Activated CD4-positive, alpha-beta T cell treated with anti-CD3 and anti-CD28 coated beads, Interleukin-2, amount 10 ng/mL, durations not matched to agents 7 days and 5 days (primary cell): Measurements from ENCODE around the gene CRB1. TPM values are rescaled to one million over a fixed set of nuclear protein-coding genes. Genes with fewer than 3 reads are reported as not detected.

Experiments
- CTCF ChIA-PET: fragments of 350-600 bp; sonication (Branson Sonifier 250); formaldehyde crosslinking; loops from one replicate; lab custom pipeline; 2021; ENCODE audit warnings: antibody characterized with exemption; lab: Charles Lee
- POLR2A ChIA-PET: fragments of 350-600 bp; sonication (Branson Sonifier 250); formaldehyde crosslinking; loops from one replicate; lab custom pipeline; 2021; ENCODE audit warnings: antibody characterized with exemption; lab: Charles Lee
- DNase-seq: peaks from one replicate; pipeline ENCODE4 v3.0.0-alpha.2; 2020
- H3K27ac Mint-ChIP-seq: one replicate; pipeline ENCODE4 v1.8.0; 2021; ENCODE audit warnings: mild to moderate bottlenecking, moderate library complexity, mixed read lengths
- H3K27me3 Mint-ChIP-seq: one replicate; pipeline ENCODE4 v1.8.0; 2021; ENCODE audit warnings: mixed read lengths
- H3K36me3 Mint-ChIP-seq: one replicate; pipeline ENCODE4 v1.8.0; 2021; ENCODE audit warnings: low read depth, mixed read lengths
- H3K4me1 Mint-ChIP-seq: one replicate; pipeline ENCODE4 v1.8.0; 2021; ENCODE audit warnings: mixed read lengths
- H3K4me3 Mint-ChIP-seq: one replicate; pipeline ENCODE4 v1.8.0; 2021; ENCODE audit warnings: mild to moderate bottlenecking, moderate library complexity, mixed read lengths
- H3K9me3 Mint-ChIP-seq: one replicate; pipeline ENCODE4 v1.8.0; 2021; ENCODE audit warnings: mixed read lengths
- total RNA-seq, 2 experiments: library from RNA; stranded (reverse); gene quantifications; one replicate each; pipeline ENCODE4 v1.2.3, GENCODE V29; 2021

The CRB1 gene
- total RNA-seq, 2 experiments from 2014 or later: 0.06 TPM; not detected in 1

GRCh38 chr1:197464044-197464443 lies 196.0 kb downstream of the CRB1 start:
- no peak overlapping the region for H3K27ac Mint-ChIP-seq
- no peaks in the 10 kb centered on the region for H3K27me3 Mint-ChIP-seq
- H3K9me3 Mint-ChIP-seq: no peaks in the 10 kb centered on the region
- H3K4me3 Mint-ChIP-seq: no peak overlapping the region
- ChIA-PET CTCF (no interaction called here), POLR2A (no interaction called here)
- H3K4me1 Mint-ChIP-seq: no peaks in the 10 kb centered on the region
- no peak for DNase-seq
- H3K36me3 Mint-ChIP-seq: no peaks in the 10 kb centered on the region

DNA sequence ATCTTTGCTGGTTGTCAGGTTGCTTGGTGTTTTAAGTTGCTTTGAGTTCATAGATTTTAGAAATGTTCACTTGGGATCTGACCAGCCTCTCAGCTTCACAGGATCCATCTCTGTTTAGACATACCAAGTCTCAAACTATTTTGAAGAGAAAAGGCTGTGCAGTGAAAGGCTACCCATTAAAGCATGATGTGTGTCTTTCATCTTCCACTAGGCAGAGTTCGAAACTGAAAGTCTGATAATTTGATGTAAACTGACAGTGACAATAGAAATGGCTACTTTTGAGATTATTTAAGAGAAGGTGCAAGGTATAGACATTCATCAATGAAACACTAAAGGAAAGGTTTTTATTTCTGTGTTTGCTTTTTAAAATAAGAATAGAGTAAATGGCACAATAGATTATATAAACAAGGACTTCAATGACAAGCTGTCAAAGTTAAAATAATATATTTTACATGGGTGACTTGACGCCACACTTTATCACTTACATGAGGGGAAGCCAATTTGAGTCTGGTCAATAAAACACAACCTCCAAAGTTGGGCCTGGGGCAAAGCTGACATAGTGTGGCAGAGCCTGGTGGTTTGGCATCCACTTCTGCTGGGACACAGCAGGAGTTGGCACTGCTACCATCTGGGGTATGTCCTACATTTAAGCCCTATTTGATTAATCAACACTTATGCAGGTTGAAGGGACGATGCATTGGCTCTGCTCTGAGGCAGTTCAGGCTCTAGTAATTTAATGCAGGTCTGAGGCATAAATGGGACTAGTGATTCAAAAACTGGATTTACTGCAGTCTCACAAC lies 197.7 kb downstream of the CRB1 start:
- no peak overlapping the region for H3K27ac Mint-ChIP-seq
- ChIA-PET POLR2A (no interaction called here), CTCF (no interaction called here)
- H3K4me3 Mint-ChIP-seq: no peak overlapping the region
- no peaks in the 10 kb centered on the region for H3K36me3 Mint-ChIP-seq
- no peak for DNase-seq
- H3K4me1 Mint-ChIP-seq: peaks cover 5% of the 10 kb centered on the region
- no peaks in the 10 kb centered on the region for H3K9me3 Mint-ChIP-seq
- H3K27me3 Mint-ChIP-seq: peaks cover 2% of the 10 kb centered on the region

DNA sequence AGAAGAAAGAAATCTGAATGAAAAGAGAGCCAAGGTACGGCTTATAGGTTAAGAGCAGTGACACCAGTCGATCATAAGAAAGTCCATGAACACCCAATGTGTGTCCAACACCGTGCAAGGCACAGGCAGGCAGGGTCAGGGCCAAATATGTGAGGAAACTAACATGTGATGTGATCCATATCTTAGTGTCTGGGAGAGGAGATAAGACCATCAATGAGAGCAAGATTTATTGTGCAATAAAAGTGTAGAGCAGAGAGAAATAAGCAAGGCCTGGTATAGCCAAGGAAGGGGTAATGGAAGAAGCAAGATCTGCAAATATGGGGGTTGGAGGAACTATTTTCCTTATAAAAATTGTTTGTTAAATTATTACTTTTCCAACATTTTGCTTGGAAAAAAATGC lies 198.8 kb downstream of the CRB1 start:
- H3K9me3 Mint-ChIP-seq: no peaks in the 10 kb centered on the region
- CTCF ChIA-PET: no interaction called here
- H3K36me3 Mint-ChIP-seq: no peaks in the 10 kb centered on the region
- H3K27me3 Mint-ChIP-seq: peaks cover 2% of the 10 kb centered on the region
- POLR2A ChIA-PET: no interaction called here
- no peak overlapping the region for H3K4me3 Mint-ChIP-seq
- DNase-seq: no peak
- H3K4me1 Mint-ChIP-seq: peaks cover 5% of the 10 kb centered on the region
- H3K27ac Mint-ChIP-seq: no peak overlapping the region

DNA sequence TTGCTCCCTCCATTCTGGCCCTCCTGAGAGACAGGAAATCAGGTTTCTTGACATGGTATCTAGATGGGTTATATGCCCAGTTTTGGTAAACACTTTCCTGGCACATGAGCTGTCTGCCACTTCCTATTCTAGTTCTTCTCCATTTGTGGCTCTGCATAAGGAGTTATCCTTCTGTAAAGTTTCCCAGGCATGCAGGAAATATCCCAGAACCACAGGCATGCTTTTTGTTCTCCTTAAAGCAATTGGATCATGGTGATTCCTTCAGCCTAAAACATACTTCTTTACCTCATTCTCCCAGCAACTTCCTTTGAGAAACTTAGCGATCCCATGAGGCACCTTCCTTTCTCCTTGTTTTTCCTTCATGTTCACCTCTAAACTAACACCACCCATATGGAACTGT lies 199.8 kb downstream of the CRB1 start:
- POLR2A ChIA-PET: no interaction called here
- no peak for DNase-seq
- Mint-ChIP-seq H3K4me1 (peaks cover 5% of the 10 kb centered on the region), H3K4me3 (no peak overlapping the region), H3K27ac (no peak overlapping the region), H3K9me3 (no peaks in the 10 kb centered on the region), H3K36me3 (no peaks in the 10 kb centered on the region), H3K27me3 (peaks cover 2% of the 10 kb centered on the region)
- CTCF ChIA-PET: no interaction called here

GRCh38 chr1:197468543-197469175 lies 200.6 kb downstream of the CRB1 start:
- CTCF ChIA-PET: no interaction called here

GRCh38 chr1:197469620-197470210 lies 201.7 kb downstream of the CRB1 start:
- Mint-ChIP-seq H3K36me3 (no peaks in the 10 kb centered on the region), H3K27me3 (peaks cover 2% of the 10 kb centered on the region), H3K4me1 (peaks cover 5% of the 10 kb centered on the region), H3K9me3 (no peaks in the 10 kb centered on the region), H3K27ac (no peak overlapping the region), H3K4me3 (no peak overlapping the region)
- ChIA-PET CTCF (interaction anchor here (1.4 kb wide), 1 partner anchor 15 kb away, joined by 3 read pairs; no protein-coding TSS in a partner anchor), POLR2A (interaction anchor here (0.7 kb wide), 1 partner anchor 270 kb away, joined by 3 read pairs; no protein-coding TSS in a partner anchor)
- no peak for DNase-seq

More at GRCh38 chr1:197468543-197469175, 200.6 kb downstream of the CRB1 start:
- no peak overlapping the region for H3K27ac Mint-ChIP-seq
- H3K27me3 Mint-ChIP-seq: peaks cover 2% of the 10 kb centered on the region
- no peaks in the 10 kb centered on the region for H3K36me3 Mint-ChIP-seq
- H3K4me1 Mint-ChIP-seq: peaks cover 5% of the 10 kb centered on the region
- POLR2A ChIA-PET: no interaction called here
- H3K9me3 Mint-ChIP-seq: no peaks in the 10 kb centered on the region
- H3K4me3 Mint-ChIP-seq: no peak overlapping the region
- no peak for DNase-seq

- H3K4me1 Mint-ChIP-seq: peaks cover 5% of the 10 kb centered on the region
- peaks cover 2% of the 10 kb centered on the region for H3K27me3 Mint-ChIP-seq
- no peak overlapping the region for H3K4me3 Mint-ChIP-seq
- no peaks in the 10 kb centered on the region for H3K9me3 Mint-ChIP-seq
- no peak overlapping the region for H3K27ac Mint-ChIP-seq
- CTCF ChIA-PET: interaction anchor here (1.4 kb wide), 1 partner anchor 14 kb away, joined by 3 read pairs; no protein-coding TSS in a partner anchor
- POLR2A ChIA-PET: no interaction called here
- no peak for DNase-seq
- H3K36me3 Mint-ChIP-seq: no peaks in the 10 kb centered on the region
Measured at GRCh38 chr1:197470330-197470729, 202.3 kb downstream of the CRB1 start.

GRCh38 chr1:197471248-197471985 lies 203.4 kb downstream of the CRB1 start:
- DNase-seq: no peak
- Mint-ChIP-seq H3K36me3 (no peaks in the 10 kb centered on the region), H3K9me3 (no peaks in the 10 kb centered on the region), H3K27me3 (peaks cover 2% of the 10 kb centered on the region), H3K4me3 (no peak overlapping the region), H3K27ac (no peak overlapping the region), H3K4me1 (peaks cover 5% of the 10 kb centered on the region)
- ChIA-PET POLR2A (no interaction called here), CTCF (no interaction called here)

DNA sequence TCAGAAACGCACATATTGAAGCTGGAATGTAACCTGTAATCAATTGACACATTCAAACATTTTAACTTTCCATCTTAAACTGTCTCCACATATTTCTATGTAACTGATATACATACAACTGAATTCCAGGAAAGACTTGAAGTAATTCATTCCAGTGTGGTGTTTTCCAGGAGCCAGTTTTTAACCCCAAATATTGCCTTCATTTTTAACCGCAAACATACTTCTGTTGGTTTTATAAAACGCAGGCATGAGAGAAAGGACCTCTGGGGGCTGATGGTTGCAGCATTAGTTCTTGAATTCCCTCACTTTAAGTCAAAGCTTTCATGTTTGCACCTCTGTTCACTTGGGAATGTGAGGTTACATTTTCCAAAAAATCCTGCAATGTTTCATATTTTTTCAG lies 204.1 kb downstream of the CRB1 start:
- peaks cover 5% of the 10 kb centered on the region for H3K4me1 Mint-ChIP-seq

DNA sequence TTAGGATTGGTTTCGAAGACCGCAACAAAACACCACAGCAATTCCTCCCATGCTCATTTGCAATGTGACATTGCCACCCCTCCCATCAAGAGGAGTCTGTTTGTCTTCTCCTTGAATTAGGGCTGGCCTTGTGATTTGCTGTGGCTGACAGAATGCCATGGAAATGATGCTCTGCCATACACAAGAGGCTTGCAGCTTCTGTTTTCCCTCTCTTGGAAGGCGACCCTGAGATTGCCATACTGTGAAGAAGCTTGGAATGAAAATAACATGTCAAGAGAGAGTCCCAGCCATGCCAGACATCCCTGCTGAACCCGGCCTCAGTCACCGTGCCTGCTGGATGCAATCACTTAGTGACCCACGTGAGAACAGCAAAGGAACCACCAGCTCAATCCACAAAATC lies 212.4 kb downstream of the CRB1 start:
- no peak overlapping the region for H3K27ac Mint-ChIP-seq
- no peak for DNase-seq
- H3K36me3 Mint-ChIP-seq: no peaks in the 10 kb centered on the region
- H3K4me3 Mint-ChIP-seq: no peak overlapping the region
- CTCF ChIA-PET: no interaction called here
- POLR2A ChIA-PET: no interaction called here
- H3K4me1 Mint-ChIP-seq: peaks cover 16% of the 10 kb centered on the region
- H3K27me3 Mint-ChIP-seq: peaks cover 5% of the 10 kb centered on the region
- H3K9me3 Mint-ChIP-seq: no peaks in the 10 kb centered on the region

More for the DNA sequence above, 204.1 kb downstream of the CRB1 start:
- Mint-ChIP-seq H3K27ac (no peak overlapping the region), H3K36me3 (no peaks in the 10 kb centered on the region), H3K27me3 (peaks cover 2% of the 10 kb centered on the region), H3K4me3 (no peak overlapping the region), H3K9me3 (no peaks in the 10 kb centered on the region)
- ChIA-PET CTCF (no interaction called here), POLR2A (no interaction called here)
- no peak for DNase-seq

DNA sequence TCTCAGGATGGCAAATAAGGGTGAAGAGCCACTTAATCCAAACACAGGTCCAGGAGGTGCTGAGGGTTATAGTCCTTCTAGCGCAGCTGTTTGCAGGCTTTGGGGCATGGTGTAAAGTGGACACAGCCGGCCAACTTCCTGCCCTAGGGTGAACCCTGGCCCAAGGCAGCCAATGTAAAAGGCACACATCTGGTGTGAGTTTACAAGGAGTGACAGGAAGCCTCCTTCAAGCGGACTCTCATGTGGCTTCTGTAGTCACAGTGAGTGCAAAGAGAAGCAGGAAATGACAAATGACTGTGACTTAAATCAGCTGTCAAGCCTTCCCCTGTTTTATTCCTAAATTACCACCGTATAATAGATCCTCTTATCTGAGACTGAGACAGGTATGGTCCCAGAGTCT lies 213.0 kb downstream of the CRB1 start:
- Mint-ChIP-seq H3K27ac (no peak overlapping the region), H3K4me3 (no peak overlapping the region)

GRCh38 chr1:197485790-197486189 lies 217.7 kb downstream of the CRB1 start:
- CTCF ChIA-PET: no interaction called here
- Mint-ChIP-seq H3K27ac (no peak overlapping the region), H3K9me3 (no peaks in the 10 kb centered on the region), H3K27me3 (peaks cover 2% of the 10 kb centered on the region), H3K4me1 (peaks cover 13% of the 10 kb centered on the region), H3K4me3 (no peak overlapping the region), H3K36me3 (no peaks in the 10 kb centered on the region)
- DNase-seq: no peak
- POLR2A ChIA-PET: no interaction called here

More for the DNA sequence above, 213.0 kb downstream of the CRB1 start:
- Mint-ChIP-seq H3K4me1 (peaks cover 16% of the 10 kb centered on the region), H3K36me3 (no peaks in the 10 kb centered on the region), H3K9me3 (no peaks in the 10 kb centered on the region), H3K27me3 (peaks cover 5% of the 10 kb centered on the region)
- peak; percentile 35 for DNase-seq
- ChIA-PET CTCF (no interaction called here), POLR2A (no interaction called here)
